Activated CD4-positive, alpha-beta T cell treated with anti-CD3 and anti-CD28 coated beads, Interleukin-2, amount 50 U/mL, for 48 hours (primary cell): ENCODE results near the gene TMED10.

Experiments
- DNase-seq, 2 experiments: peaks; one replicate each; pipeline ENCODE4 v3.0.0-alpha.2; 2020

TMED10 gene

GRCh38 chr14:75126121-75126544, 50.3 kb downstream of the TMED10 start:
- DNase-seq: no peak

GRCh38 chr14:75125617-75126016, 50.8 kb downstream of the TMED10 start:
- DNase-seq: no peak

GRCh38 chr14:75123991-75124390, 52.4 kb downstream of the TMED10 start:
- DNase-seq: peak; percentile 21 to 34

GRCh38 chr14:75121552-75121951, 54.9 kb downstream of the TMED10 start:
- no peak for DNase-seq

GRCh38 chr14:75120541-75121291, 55.7 kb downstream of the TMED10 start:
- DNase-seq: no peak

- no peak for DNase-seq
These were observed 57.4 kb downstream of the TMED10 start for GRCh38 chr14:75119056-75119455.

GRCh38 chr14:75113932-75114539, 62.4 kb downstream of the TMED10 start:
- DNase-seq: no peak

GRCh38 chr14:75109877-75110276, 66.5 kb downstream of the TMED10 start:
- no peak for DNase-seq

DNA sequence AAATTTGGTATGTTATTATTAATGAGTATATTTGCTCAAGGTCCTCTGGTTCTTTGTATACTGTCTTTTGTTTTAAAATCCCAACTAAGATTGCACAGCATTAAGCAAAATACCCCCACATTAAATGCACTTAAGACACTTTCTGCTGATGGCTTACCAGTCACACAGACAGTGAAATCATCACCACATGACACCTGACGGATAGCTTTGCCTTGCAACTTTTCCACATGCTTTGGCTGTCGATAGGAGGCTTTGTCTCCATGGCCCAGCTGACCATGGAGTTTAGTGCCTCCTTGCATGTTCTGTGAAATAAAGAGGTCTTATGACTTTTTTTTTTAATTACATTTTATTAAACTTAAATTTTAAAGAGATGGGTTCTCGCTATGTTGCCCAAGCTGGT, 69.2 kb downstream of the TMED10 start:
- no peak for DNase-seq

GRCh38 chr14:75101491-75101890, 74.9 kb downstream of the TMED10 start:
- no peak for DNase-seq

DNA sequence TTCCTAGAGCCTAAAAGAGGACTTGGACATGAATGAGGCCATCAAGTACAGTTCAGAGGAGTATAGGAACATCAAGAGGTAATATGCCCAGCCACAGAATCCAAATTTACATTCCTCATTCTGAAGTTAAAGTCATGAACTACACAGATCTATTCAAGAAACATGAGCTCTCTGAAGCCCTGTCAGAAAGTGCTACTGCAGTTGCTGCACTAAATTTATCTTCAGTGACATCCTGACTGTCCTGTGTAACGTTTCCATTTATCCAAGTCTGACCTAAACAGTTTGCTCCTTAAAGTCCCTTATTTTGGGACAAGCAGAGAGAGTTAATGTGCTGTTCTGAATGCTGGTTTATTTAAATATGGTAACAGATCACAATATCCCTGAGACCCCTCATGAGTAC, 77.7 kb downstream of the TMED10 start:
- DNase-seq: no peak

DNA sequence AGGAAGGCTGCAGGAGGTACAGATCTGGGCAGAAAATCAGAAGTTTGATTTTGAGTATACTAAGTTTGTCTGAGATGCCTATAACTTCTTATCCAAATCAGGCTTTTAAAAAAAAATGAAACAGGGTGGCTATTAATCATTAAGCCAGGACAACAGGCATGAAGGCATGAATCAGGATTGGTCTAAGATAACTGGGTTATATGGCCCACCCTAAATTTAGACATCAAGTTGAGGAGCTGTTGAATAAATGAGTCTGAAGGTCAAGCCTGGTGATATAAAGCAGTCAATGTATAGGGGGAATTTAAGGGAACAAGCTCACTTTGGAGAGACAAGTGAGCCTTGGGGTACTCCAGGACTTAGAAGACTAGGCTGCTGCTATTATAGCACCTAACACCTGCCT, 78.2 kb downstream of the TMED10 start:
- DNase-seq: no peak

DNA sequence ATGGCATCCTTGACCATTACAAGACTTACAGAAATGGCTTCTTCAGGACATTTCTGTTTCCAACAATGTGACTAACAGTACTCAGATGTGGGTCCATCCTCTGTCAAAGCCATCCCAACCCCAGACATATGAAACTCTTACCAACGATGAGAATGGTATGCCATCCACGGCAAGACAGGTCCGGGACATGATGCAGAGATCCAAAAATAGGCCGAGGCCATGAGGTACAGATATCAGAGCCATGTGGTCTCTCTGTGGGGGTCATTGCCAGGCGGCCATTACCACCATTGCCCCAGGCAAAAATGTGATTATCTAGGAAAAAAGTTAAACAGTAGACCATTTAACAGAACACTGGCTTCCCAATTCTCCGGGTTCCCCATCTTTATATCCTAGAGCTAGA, 79.5 kb downstream of the TMED10 start:
- no peak for DNase-seq

GRCh38 chr14:75095690-75096089, 80.7 kb downstream of the TMED10 start:
- DNase-seq: no peak

GRCh38 chr14:75094896-75095295, 81.5 kb downstream of the TMED10 start:
- DNase-seq: no peak

- no peak for DNase-seq
These were observed 83.7 kb downstream of the TMED10 start for GRCh38 chr14:75092698-75093097.

- no peak for DNase-seq
These were observed 85.2 kb downstream of the TMED10 start for GRCh38 chr14:75091251-75091650.

GRCh38 chr14:75090353-75090752, 86.1 kb downstream of the TMED10 start:
- no peak for DNase-seq

DNA sequence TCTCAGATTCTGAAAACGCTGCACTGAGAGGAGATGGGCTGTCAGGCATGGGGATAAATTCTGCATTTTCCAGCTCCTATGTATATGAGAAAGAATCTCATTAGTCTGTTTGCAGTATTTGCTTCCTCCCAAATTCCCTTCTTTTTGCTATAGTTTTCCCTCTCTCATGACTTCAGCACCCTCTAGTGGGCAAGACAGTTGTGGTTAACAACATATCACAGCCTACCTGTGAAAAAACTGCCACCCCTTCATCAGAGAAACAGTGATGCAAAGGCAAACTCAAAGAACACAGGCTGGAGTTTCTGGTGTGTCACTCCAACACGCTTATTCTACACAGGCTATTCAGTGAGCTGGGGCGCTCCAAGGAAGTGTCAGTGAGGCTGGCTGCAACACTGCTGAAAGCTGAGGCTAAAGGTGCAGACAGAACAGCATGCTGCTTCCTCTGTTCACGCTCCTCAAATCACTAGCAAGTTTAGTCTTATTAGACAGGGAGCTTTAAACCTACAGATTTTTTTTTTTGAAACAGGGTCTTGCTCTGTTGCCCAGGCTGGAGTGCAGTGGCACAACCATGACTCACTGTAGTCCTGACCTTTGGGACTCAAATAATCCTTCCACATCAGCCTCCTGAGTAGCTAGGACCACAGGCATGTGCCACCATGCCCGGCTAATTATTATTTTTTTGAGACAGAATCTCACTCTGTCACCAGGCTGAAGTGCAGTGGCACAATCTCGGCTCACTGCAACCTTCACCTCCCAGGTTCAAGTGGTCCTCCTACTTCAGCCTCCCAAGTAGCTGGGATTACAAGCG, 87.6 kb downstream of the TMED10 start:
- peak; percentile 18 to 33 for DNase-seq

DNA sequence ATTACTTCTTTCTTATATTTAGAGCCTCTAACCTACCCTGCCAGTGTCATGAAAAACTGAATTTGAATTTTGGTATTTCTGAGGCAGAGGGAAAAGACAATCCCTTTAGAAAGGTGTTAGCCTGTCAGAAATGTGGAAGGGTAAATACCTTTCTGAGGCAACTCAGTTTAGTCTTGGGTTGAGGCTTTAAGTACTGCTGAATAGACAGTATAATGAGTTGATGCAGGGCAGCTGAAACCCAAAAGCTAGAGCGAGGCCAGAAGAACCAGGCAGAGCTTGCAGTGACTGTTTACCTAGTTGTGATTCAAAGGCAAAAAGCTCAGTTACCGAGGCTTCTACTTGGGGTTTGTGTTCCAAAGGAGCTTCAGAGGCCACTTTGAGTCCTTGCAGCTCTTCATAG, 88.3 kb downstream of the TMED10 start:
- no peak for DNase-seq

GRCh38 chr14:75084513-75084912, 91.9 kb downstream of the TMED10 start:
- no peak for DNase-seq

DNA sequence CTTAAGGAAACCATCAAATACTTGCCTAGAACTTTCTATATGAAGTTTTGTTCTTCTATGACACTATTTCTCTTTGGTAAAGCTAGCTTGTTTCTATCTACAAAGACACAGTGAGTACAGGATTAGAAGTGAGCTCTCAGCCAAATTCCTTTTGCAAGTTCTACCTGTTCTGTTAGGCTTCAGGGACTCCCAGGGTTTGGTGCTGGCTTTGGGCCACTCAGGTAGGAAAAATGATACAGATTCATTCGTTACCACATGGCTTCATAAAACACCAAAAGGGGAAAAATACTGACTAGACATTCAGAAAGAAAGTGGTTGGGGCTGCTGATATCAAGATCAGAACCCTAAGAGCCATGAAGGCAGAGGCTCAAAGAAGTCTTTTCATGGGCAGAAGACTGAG, 93.1 kb downstream of the TMED10 start:
- no peak for DNase-seq

DNA sequence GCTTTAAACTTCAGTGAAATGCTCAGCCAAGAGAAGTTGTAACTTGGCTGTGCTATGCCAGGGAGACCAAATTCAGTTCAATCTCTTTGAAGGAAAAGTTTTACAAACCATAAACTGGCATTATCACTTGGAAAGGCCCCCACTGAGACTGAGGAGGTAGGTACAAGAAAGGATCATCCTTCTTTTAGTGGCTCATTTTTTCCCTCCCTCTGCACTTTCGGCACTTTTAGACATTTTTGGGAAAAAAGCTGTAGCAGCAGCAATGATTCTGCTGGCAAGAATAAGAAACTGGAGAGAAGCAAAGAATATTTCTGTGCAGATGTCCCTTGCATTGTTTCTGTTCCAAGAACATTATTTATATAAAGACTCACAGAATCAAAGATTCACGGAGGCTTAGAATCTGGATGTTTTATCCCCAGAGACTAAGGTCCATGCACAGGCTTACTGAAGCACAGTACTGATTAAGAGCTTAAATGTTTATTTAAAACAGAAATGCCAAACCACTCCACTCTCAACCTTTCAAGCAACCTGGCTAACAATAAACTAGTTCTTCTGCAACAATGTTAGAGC, 94.7 kb downstream of the TMED10 start:
- no peak for DNase-seq
